ENCODE results near the gene GSTM1. TPM values are rescaled to one million over a fixed set of nuclear protein-coding genes. Genes with fewer than 3 reads are reported as not detected.
A peak's percentile ranks its signal among the peaks of the same experiment; 100 is the strongest.

GSTM1 gene
- total RNA-seq, 4 donors from 2014 or later = 23.4 TPM; not detected in 3

- peak; percentile 93 to 95 for DNase-seq
- Histone ChIP-seq H3K27me3 (no peaks in the 10 kb centered on the region), H3K9me3 (no peaks in the 10 kb centered on the region), H3K27ac (peak within 1 kb of the TSS; percentile 84 to 95 (median 86)), H3K4me3 (replicated peaks in 1 of 3) (peak within 1 kb of the TSS; percentile 31 to 65 (median 52)), H3K4me1 (peaks cover 23 to 36% of the 10 kb centered on the region in 2 donors), H3K36me3 (no peaks in the 10 kb centered on the region)
- intact Hi-C loops (cut with DNase I) = no loop called here
- peak in 1 of 6 experiments; percentile 7 for TF ChIP-seq CTCF (IDR thresholded peaks at IDR 0.05)
- peak in 1 of 2 donors; percentile 77 for TF ChIP-seq POLR2A (IDR thresholded peaks at IDR 0.05)
- 0 to 1% methylated on average over 18 to 35 of the region's 54 CpGs for WGBS, 2 donors
Observed at GRCh38 chr1:109655615-109656519, 31.8 kb upstream of the GSTM1 start, which contains the start of gene GSTM4. GSTM4 (plus strand) TSS chr1:109656099; CDS start chr1:109656390, 291 bp downstream.

DNA sequence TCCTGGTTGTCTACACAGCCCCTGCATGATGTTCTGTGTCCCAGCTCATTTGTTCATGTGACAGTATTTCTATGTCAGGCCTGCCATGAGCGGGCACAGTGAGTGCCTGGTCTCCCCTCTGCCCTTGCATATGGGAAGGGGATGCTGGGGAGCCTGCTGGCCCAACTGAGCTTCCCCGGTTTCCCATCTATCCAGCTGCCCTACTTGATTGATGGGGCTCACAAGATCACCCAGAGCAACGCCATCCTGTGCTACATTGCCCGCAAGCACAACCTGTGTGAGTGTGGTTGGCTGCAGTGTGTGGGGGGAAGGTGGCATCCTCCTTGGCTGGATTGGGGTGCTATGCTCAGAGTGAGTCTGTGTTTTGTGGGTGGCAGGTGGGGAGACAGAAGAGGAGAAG, 30.2 kb upstream of the GSTM1 start:
- H3K27ac ChIP-seq = no peak overlapping the region
- no peak for DNase-seq
- no peaks in the 10 kb centered on the region for H3K9me3 ChIP-seq
- H3K4me3 ChIP-seq (replicated peaks in 1 of 3) = no peak overlapping the region
- intact Hi-C loops (cut with DNase I) = no loop called here
- no peak for TF ChIP-seq POLR2A (IDR thresholded peaks at IDR 0.05)
- no peak for TF ChIP-seq CTCF (IDR thresholded peaks at IDR 0.05)
- 96 to 100% methylated on average over 4 of the region's 4 CpGs for WGBS, 2 donors
- H3K27me3 ChIP-seq = no peaks in the 10 kb centered on the region
- H3K4me1 ChIP-seq = peaks cover 23 to 36% of the 10 kb centered on the region in 2 donors
- no peaks in the 10 kb centered on the region for H3K36me3 ChIP-seq

- H3K9me3 ChIP-seq = no peaks in the 10 kb centered on the region
- intact Hi-C loops (cut with DNase I) = no loop called here
- no peaks in the 10 kb centered on the region for H3K27me3 ChIP-seq
- no peak overlapping the region for H3K4me3 ChIP-seq (replicated peaks in 1 of 3)
- TF ChIP-seq CTCF (IDR thresholded peaks at IDR 0.05) (no peak), POLR2A (IDR thresholded peaks at IDR 0.05) (no peak)
- peak overlapping the region in 1 of 3 donors; percentile 69 for H3K27ac ChIP-seq
- WGBS, 2 donors = 77 to 86% methylated on average over 7 of the region's 7 CpGs
- no peak for DNase-seq
- peaks cover 23 to 36% of the 10 kb centered on the region in 2 donors for H3K4me1 ChIP-seq
- H3K36me3 ChIP-seq = no peaks in the 10 kb centered on the region
Observed at GRCh38 chr1:109657970-109658369, 29.6 kb upstream of the GSTM1 start.

DNA sequence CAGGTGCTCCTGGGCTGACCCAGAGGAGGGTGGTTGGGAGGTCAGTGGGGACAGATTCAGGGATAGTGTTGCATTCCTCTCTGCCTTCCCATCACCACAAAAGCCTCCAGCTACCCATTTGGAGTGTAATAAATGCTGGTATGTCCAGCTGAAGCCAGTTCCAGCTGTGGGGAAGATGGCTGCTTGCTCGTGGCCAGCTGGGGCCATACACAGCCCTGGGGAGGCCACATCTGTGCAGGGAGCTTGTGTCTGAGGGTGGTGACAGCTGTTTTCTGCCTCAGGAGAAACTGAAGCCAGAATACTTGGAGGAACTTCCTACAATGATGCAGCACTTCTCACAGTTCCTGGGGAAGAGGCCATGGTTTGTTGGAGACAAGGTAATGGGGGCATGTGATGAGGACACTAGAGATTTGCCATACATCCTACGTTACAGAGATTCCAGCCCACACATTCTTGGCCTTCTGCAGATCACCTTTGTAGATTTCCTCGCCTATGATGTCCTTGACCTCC, 29.0 kb upstream of the GSTM1 start:
- no peak for DNase-seq
- Histone ChIP-seq H3K27me3 (no peaks in the 10 kb centered on the region), H3K4me3 (replicated peaks in 1 of 3) (no peak overlapping the region), H3K27ac (peak overlapping the region in 1 of 3 donors; percentile 69), H3K9me3 (no peaks in the 10 kb centered on the region), H3K4me1 (peaks cover 23 to 36% of the 10 kb centered on the region in 2 donors), H3K36me3 (no peaks in the 10 kb centered on the region)
- intact Hi-C loops (cut with DNase I) = no loop called here
- TF ChIP-seq CTCF (IDR thresholded peaks at IDR 0.05) = no peak
- no peak for TF ChIP-seq POLR2A (IDR thresholded peaks at IDR 0.05)
- WGBS, 2 donors = 52 to 67% methylated on average over 3 of the region's 3 CpGs

GRCh38 chr1:109659145-109659544, 28.5 kb upstream of the GSTM1 start:
- Histone ChIP-seq H3K9me3 (no peaks in the 10 kb centered on the region), H3K36me3 (no peaks in the 10 kb centered on the region), H3K4me1 (peaks cover 23 to 36% of the 10 kb centered on the region in 2 donors), H3K27ac (peak overlapping the region; percentile 59 to 76 (median 69)), H3K4me3 (replicated peaks in 1 of 3) (no peak overlapping the region), H3K27me3 (no peaks in the 10 kb centered on the region)
- no peak for DNase-seq
- 57 to 67% methylated on average over 2 of the region's 2 CpGs for WGBS, 2 donors
- TF ChIP-seq CTCF (IDR thresholded peaks at IDR 0.05) (no peak), POLR2A (IDR thresholded peaks at IDR 0.05) (no peak)
- intact Hi-C loops (cut with DNase I) = no loop called here

Measured in thyroid gland (tissue), 4 donors.